ENCODE measurements around the gene FSIP1. TPM values are rescaled to one million over a fixed set of nuclear protein-coding genes. Genes with fewer than 3 reads are reported as not detected.

The FSIP1 gene
- total and polyA plus RNA-seq, 9 of the 15 experiments (the other 6 are each of a cell fraction or from before 2014, with no cell fraction given), result 0.07 to 0.51 (median 0.29) TPM

GRCh38 chr15:39573287-39573686 is 209.4 kb downstream of the FSIP1 start:
- Histone ChIP-seq H3K79me2 (ENCODE audit: control insufficient read depth, insufficient read depth, low read length) (no peaks in the 10 kb centered on the region), H3K9ac (ENCODE audit: insufficient read depth in 1 of 2, low read depth in 2 of 2, low read length in 2 of 2) (no peak overlapping the region), H4K20me1 (replicated peaks; ENCODE audit: control insufficient read depth, insufficient read depth, low read length) (no peaks in the 10 kb centered on the region), H3K27me3 (ENCODE audit: control insufficient read depth in 2 of 2, insufficient read depth in 2 of 2, low read length in 2 of 2) (peaks cover 18 to 19% of the 10 kb centered on the region in 2 experiments), H3K4me3 (no peak overlapping the region), H3K36me3 (ENCODE audit: control insufficient read depth, insufficient read depth, low read length) (no peaks in the 10 kb centered on the region), H2AFZ (ENCODE audit: low read depth, low read length) (no peak overlapping the region), H3K9me1 (ENCODE audit: control insufficient read depth, insufficient read depth, low read length) (no peaks in the 10 kb centered on the region), H3K4me2 (ENCODE audit: insufficient read depth, low read length) (no peak overlapping the region), H3K4me1 (replicated peaks in 1 of 2; ENCODE audit: control insufficient read depth in 2 of 2, insufficient read depth in 2 of 2, low read length in 2 of 2) (no peaks in the 10 kb centered on the region), H3K9me3 (replicated peaks; ENCODE audit: control insufficient read depth, insufficient read depth, low read depth, low read length) (no peaks in the 10 kb centered on the region), H3K27ac (ENCODE audit: extremely low read depth, low read depth, low read length) (no peak overlapping the region)
- no peak for DNase-seq (ENCODE audit: extremely low read depth in 1 of 4, low spot score in 3 of 4)
- WGBS (ENCODE audit: insufficient coverage, low coverage, missing lambda C conversion rate), result 0% methylated on average over 2 of the region's 2 CpGs
- intact Hi-C loops (cut with micrococcal nuclease) (loop anchor here (10.0 kb wide), 1 partner anchor 258 kb away; no protein-coding TSS in a partner anchor), in situ Hi-C loops (cut with MboI) (no loop called here)
- no peak for FAIRE-seq
- ChIA-PET POLR2A (interaction anchor here (0.5 kb wide), 1 partner anchor 430 kb away, joined by 3 read pairs; no protein-coding TSS in a partner anchor), CTCF (ENCODE audit: low intra/inter-chr PET ratio) (no interaction called here)
- no TSS peak for BruUV-seq (replicated peaks)
- no peak for ATAC-seq
- TF ChIP-seq CHD7 (IDR thresholded peaks at IDR 0.05; ENCODE audit: low read depth, low read length) (no peak), ETS1 (conservative IDR thresholded peaks at IDR 0.05; ENCODE audit: control insufficient read depth, low read depth, low read length) (no peak), TFAM (CRISPR knock-in tag; conservative IDR thresholded peaks at IDR 0.05) (no peak), NCOA4 (IDR thresholded peaks at IDR 0.05; ENCODE audit: partially characterized antibody) (no peak), KDM4B (IDR thresholded peaks at IDR 0.05; ENCODE audit: borderline replicate concordance in 2 of 2, low read depth in 1 of 2) (no peak), DIDO1 (tag; IDR thresholded peaks at IDR 0.05; ENCODE audit: low read depth) (no peak), TEAD2 (tag; IDR thresholded peaks at IDR 0.05) (no peak), JUN (IDR thresholded peaks at IDR 0.05; ENCODE audit: borderline replicate concordance, low read depth, low read length) (no peak), JUN (CRISPR knock-in tag; IDR thresholded peaks at IDR 0.05; ENCODE audit: borderline replicate concordance) (no peak), PCBP1 (IDR thresholded peaks at IDR 0.05; ENCODE audit: low read depth, low read length, poor library complexity, severe bottlenecking) (no peak)

All from K562 (cell line).